Gastroesophageal sphincter (tissue), 4 donors: ENCODE data around the gene ETV6. TPM values are rescaled to one million over a fixed set of nuclear protein-coding genes. Genes with fewer than 3 reads are reported as not detected.

Experiments used
- ATAC-seq: fragments of 150-250 bp; one replicate; pipeline ENCODE4 v1.9.1; 2016; ENCODE audit warnings: mild to moderate bottlenecking, moderate library complexity
- H3K27ac ChIP-seq, 4 donors: fragments of 200-600 bp; sonication (generic) in 3 of 4; 1 replicate in 3 of 4; 2 replicates in 1 of 4; pipeline ENCODE4 v1.5.1; 2016 to 2019
- H3K27me3 ChIP-seq: fragments of 200-600 bp; sonication (generic); one replicate; pipeline ENCODE4 v1.5.1; 2019
- H3K36me3 ChIP-seq, 2 donors: fragments of 200-600 bp; sonication (generic); one replicate each; pipeline ENCODE4 v1.5.1; 2019; ENCODE audit warnings: control low read depth in 1 of 2
- H3K4me1 ChIP-seq, 3 donors: fragments of 200-600 bp; sonication (generic); 1 replicate in 2 of 3; 2 replicates in 1 of 3; pipeline ENCODE4 v1.5.1; 2016 to 2019; ENCODE audit warnings: control low read depth in 2 of 3
- H3K4me3 ChIP-seq, 2 donors: fragments of 200-600 bp; sonication (generic); one replicate each; pipeline ENCODE4 v1.5.1; 2019; ENCODE audit warnings: mild to moderate bottlenecking in 1 of 2, moderate library complexity in 1 of 2
- H3K9me3 ChIP-seq, 3 donors: fragments of 200-600 bp; sonication (generic); one replicate each; pipeline ENCODE4 v1.5.1; 2017 to 2019; ENCODE audit warnings: control low read depth in 2 of 3
- CTCF ChIP-seq, 4 experiments: fragments of 200-600 bp in 2 of 4; fragments of 450-650 bp in 2 of 4; sonication (generic) in 1 of 4; IDR thresholded peaks; one replicate each; pipeline ENCODE4 v1.5.1; 2017 to 2019; ENCODE audit warnings: antibody characterized with exemption in 4 of 4, mild to moderate bottlenecking in 2 of 4, moderate library complexity in 2 of 4
- EP300 ChIP-seq: sonication (generic); formaldehyde crosslinking; IDR thresholded peaks from one replicate; pipeline ENCODE4 v1.6.1; 2017; ENCODE audit warnings: antibody characterized with exemption, mild to moderate bottlenecking
- POLR2A ChIP-seq, 2 donors: fragments of 450-650 bp; IDR thresholded peaks; one replicate each; pipeline ENCODE4 v1.6.1; 2017; ENCODE audit warnings: antibody characterized with exemption in 2 of 2, mild to moderate bottlenecking in 2 of 2, moderate library complexity in 1 of 2
- POLR2AphosphoS5 ChIP-seq: sonication (generic); formaldehyde crosslinking; IDR thresholded peaks from one replicate; pipeline ENCODE4 v1.6.1; 2017; ENCODE audit warnings: antibody characterized with exemption
- WGBS, 2 donors: methylation state at CpG; one replicate each; pipeline ENCODE4 v1.1.5; 2018; ENCODE audit warnings: low coverage in 1 of 2; 5-methylcytosine and 5-hydroxymethylcytosine counted together
- total RNA-seq, 4 donors: library from RNA; depleted of rRNA; stranded (reverse); fragments of >200 nt; gene quantifications; one replicate each; pipeline ENCODE4 v1.1.0, GENCODE V29; 2016

The ETV6 gene
- total RNA-seq, 4 donors from 2014 or later = 18.7 to 30.1 (median 21.1) TPM

GRCh38 chr12:11729008-11729407 lies 79.5 kb downstream of the ETV6 start:
- no peak for TF ChIP-seq POLR2A (IDR thresholded peaks at IDR 0.05)
- TF ChIP-seq CTCF (IDR thresholded peaks at IDR 0.05) = no peak
- TF ChIP-seq EP300 = no peak
- no peak for TF ChIP-seq POLR2AphosphoS5
- no peaks in the 10 kb centered on the region for H3K9me3 ChIP-seq
- no peak overlapping the region for H3K4me3 ChIP-seq
- 68 to 85% methylated on average over 4 of the region's 4 CpGs for WGBS, 2 donors
- peaks cover 2 to 80% (median 9%) of the 10 kb centered on the region in 3 donors for H3K4me1 ChIP-seq
- H3K27me3 ChIP-seq = no peaks in the 10 kb centered on the region
- H3K36me3 ChIP-seq = no peaks in the 10 kb centered on the region
- H3K27ac ChIP-seq = peak overlapping the region in 3 of 4 donors; percentile 28 to 72 (median 68)
- ATAC-seq = no peak

- TF ChIP-seq POLR2A (IDR thresholded peaks at IDR 0.05) (no peak), CTCF (IDR thresholded peaks at IDR 0.05) (no peak), EP300 (no peak), POLR2AphosphoS5 (no peak)
- H3K4me1 ChIP-seq = peaks cover 0 to 75% (median 9%) of the 10 kb centered on the region in 3 donors
- no peaks in the 10 kb centered on the region for H3K9me3 ChIP-seq
- no peak overlapping the region for H3K4me3 ChIP-seq
- peak overlapping the region in 3 of 4 donors; percentile 28 to 72 (median 68) for H3K27ac ChIP-seq
- no peak for ATAC-seq
- no peaks in the 10 kb centered on the region for H3K36me3 ChIP-seq
- 64 to 87% methylated on average over 5 to 7 of the region's 7 CpGs for WGBS, 2 donors
- no peaks in the 10 kb centered on the region for H3K27me3 ChIP-seq
These were observed 80.1 kb downstream of the ETV6 start for GRCh38 chr12:11729439-11730150.

GRCh38 chr12:11730299-11731041 lies 81.0 kb downstream of the ETV6 start:
- no peak for ATAC-seq
- WGBS, 2 donors = 87 to 95% methylated on average over 3 of the region's 8 CpGs
- no peak for TF ChIP-seq EP300
- TF ChIP-seq POLR2A (IDR thresholded peaks at IDR 0.05) = no peak
- Histone ChIP-seq H3K9me3 (no peaks in the 10 kb centered on the region), H3K4me3 (no peak overlapping the region), H3K27me3 (no peaks in the 10 kb centered on the region), H3K4me1 (peaks cover 0 to 66% (median 6%) of the 10 kb centered on the region in 3 donors), H3K27ac (peak overlapping the region in 3 of 4 donors; percentile 46 to 72 (median 61)), H3K36me3 (no peaks in the 10 kb centered on the region)

GRCh38 chr12:11731042-11731357 lies 81.5 kb downstream of the ETV6 start:
- ATAC-seq = no peak
- H3K27me3 ChIP-seq = no peaks in the 10 kb centered on the region
- no peaks in the 10 kb centered on the region for H3K9me3 ChIP-seq
- peaks cover 0 to 60% (median 2%) of the 10 kb centered on the region in 3 donors for H3K4me1 ChIP-seq
- H3K4me3 ChIP-seq = no peak overlapping the region
- no peaks in the 10 kb centered on the region for H3K36me3 ChIP-seq
- TF ChIP-seq CTCF (IDR thresholded peaks at IDR 0.05) (no peak), POLR2AphosphoS5 (no peak), POLR2A (IDR thresholded peaks at IDR 0.05) (no peak), EP300 (no peak)
- H3K27ac ChIP-seq = peak overlapping the region in 3 of 4 donors; percentile 46 to 72 (median 61)
- 63 to 69% methylated on average over 1 of the region's 1 CpG for WGBS, 2 donors

- Histone ChIP-seq H3K36me3 (no peaks in the 10 kb centered on the region), H3K9me3 (no peaks in the 10 kb centered on the region), H3K4me3 (no peak overlapping the region), H3K4me1 (peaks cover 0 to 57% (median 2%) of the 10 kb centered on the region in 3 donors), H3K27me3 (no peaks in the 10 kb centered on the region), H3K27ac (peak overlapping the region in 3 of 4 donors; percentile 12 to 72 (median 46))
- ATAC-seq = no peak
- TF ChIP-seq POLR2AphosphoS5 = no peak
- no peak for TF ChIP-seq POLR2A (IDR thresholded peaks at IDR 0.05)
- TF ChIP-seq EP300 = no peak
- no peak for TF ChIP-seq CTCF (IDR thresholded peaks at IDR 0.05)
- WGBS, 2 donors = 25 to 37% methylated on average over 3 of the region's 3 CpGs
These were observed 82.0 kb downstream of the ETV6 start for GRCh38 chr12:11731455-11731854.
